ENCODE results near the gene NRIP3. TPM values are rescaled to one million over a fixed set of nuclear protein-coding genes. Genes with fewer than 3 reads are reported as not detected.

NRIP3 gene
- total and polyA plus RNA-seq, 2 of the 13 experiments (the other 11 are each of a cell fraction or from before 2014, with no cell fraction given): 0.04 to 0.07 TPM

GRCh38 chr11:9003573-9004182 lies at the start of gene NRIP3 (continued):
- TF ChIP-seq, protein P1, sequence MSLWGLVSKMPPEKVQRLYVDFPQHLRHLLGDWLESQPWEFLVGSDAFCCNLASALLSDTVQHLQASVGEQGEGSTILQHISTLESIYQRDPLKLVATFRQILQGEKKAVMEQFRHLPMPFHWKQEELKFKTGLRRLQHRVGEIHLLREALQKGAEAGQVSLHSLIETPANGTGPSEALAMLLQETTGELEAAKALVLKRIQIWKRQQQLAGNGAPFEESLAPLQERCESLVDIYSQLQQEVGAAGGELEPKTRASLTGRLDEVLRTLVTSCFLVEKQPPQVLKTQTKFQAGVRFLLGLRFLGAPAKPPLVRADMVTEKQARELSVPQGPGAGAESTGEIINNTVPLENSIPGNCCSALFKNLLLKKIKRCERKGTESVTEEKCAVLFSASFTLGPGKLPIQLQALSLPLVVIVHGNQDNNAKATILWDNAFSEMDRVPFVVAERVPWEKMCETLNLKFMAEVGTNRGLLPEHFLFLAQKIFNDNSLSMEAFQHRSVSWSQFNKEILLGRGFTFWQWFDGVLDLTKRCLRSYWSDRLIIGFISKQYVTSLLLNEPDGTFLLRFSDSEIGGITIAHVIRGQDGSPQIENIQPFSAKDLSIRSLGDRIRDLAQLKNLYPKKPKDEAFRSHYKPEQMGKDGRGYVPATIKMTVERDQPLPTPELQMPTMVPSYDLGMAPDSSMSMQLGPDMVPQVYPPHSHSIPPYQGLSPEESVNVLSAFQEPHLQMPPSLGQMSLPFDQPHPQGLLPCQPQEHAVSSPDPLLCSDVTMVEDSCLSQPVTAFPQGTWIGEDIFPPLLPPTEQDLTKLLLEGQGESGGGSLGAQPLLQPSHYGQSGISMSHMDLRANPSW (CRISPR knock-in tag; IDR thresholded peaks at IDR 0.05; ENCODE audit: borderline replicate concordance): no peak
- TF ChIP-seq FOXO1 (CRISPR knock-in tag; IDR thresholded peaks at IDR 0.05): no peak; the same call in 1 of the 2 replicates
- TF ChIP-seq, protein P2, sequence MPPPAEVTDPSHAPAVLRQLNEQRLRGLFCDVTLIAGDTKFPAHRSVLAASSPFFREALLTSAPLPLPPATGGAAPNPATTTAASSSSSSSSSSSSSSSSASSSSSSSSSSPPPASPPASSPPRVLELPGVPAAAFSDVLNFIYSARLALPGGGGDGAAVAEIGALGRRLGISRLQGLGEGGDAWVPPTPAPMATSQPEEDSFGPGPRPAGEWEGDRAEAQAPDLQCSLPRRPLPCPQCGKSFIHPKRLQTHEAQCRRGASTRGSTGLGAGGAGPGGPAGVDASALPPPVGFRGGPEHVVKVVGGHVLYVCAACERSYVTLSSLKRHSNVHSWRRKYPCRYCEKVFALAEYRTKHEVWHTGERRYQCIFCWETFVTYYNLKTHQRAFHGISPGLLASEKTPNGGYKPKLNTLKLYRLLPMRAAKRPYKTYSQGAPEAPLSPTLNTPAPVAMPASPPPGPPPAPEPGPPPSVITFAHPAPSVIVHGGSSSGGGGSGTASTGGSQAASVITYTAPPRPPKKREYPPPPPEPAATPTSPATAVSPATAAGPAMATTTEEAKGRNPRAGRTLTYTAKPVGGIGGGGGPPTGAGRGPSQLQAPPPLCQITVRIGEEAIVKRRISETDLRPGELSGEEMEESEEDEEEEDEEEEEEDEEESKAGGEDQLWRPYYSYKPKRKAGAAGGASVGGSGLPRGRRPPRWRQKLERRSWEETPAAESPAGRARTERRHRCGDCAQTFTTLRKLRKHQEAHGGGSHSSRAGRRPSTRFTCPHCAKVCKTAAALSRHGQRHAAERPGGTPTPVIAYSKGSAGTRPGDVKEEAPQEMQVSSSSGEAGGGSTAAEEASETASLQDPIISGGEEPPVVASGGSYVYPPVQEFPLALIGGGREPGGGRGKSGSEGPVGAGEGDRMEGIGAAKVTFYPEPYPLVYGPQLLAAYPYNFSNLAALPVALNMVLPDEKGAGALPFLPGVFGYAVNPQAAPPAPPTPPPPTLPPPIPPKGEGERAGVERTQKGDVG (CRISPR knock-in tag; IDR thresholded peaks at IDR 0.05; ENCODE audit: borderline replicate concordance): no peak
- TF ChIP-seq ZBTB3 (CRISPR knock-in tag; IDR thresholded peaks at IDR 0.05; ENCODE audit: borderline replicate concordance, low read depth): no peak
- TF ChIP-seq TRIM24 (CRISPR knock-in tag; IDR thresholded peaks at IDR 0.05): no peak
- no peak for TF ChIP-seq MNT (IDR thresholded peaks at IDR 0.05)
- TF ChIP-seq ZNF143 (CRISPR knock-in tag; IDR thresholded peaks at IDR 0.05): no peak
- TF ChIP-seq ZNF503 (CRISPR knock-in tag; IDR thresholded peaks at IDR 0.05): no peak
- no peak for TF ChIP-seq CTCF (CRISPR knock-in tag; IDR thresholded peaks at IDR 0.05)
- TF ChIP-seq SP5 (CRISPR knock-in tag; IDR thresholded peaks at IDR 0.05; ENCODE audit: borderline replicate concordance, low read depth): no peak
- TF ChIP-seq DNMT1 (CRISPR knock-in tag; IDR thresholded peaks at IDR 0.05): no peak
- TF ChIP-seq, protein P3, sequence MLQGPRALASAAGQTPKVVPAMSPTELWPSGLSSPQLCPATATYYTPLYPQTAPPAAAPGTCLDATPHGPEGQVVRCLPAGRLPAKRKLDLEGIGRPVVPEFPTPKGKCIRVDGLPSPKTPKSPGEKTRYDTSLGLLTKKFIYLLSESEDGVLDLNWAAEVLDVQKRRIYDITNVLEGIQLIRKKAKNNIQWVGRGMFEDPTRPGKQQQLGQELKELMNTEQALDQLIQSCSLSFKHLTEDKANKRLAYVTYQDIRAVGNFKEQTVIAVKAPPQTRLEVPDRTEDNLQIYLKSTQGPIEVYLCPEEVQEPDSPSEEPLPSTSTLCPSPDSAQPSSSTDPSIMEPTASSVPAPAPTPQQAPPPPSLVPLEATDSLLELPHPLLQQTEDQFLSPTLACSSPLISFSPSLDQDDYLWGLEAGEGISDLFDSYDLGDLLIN (CRISPR knock-in tag; IDR thresholded peaks at IDR 0.05; ENCODE audit: borderline replicate concordance): no peak
- no peak for TF ChIP-seq ZFAT (CRISPR knock-in tag; conservative IDR thresholded peaks at IDR 0.05)
